HepG2 (cell line): ENCODE results near the gene C1orf35. TPM values are rescaled to one million over a fixed set of nuclear protein-coding genes. Genes with fewer than 3 reads are reported as not detected.

ENCODE experiments used
- ATAC-seq: fragments of 200-7000 bp; cut with Tn5 transposase; 3 replicates; pipeline ENCODE4 v1.9.1; 2020; ENCODE audit warnings: mild to moderate bottlenecking, moderate library complexity
- BruUV-seq: library from RNA; stranded (reverse); fragments of 400-500 nt; replicated peaks from 2 replicates; lab custom pipeline; 2021; lab: Mats Ljungman, UMichigan
- CTCF ChIA-PET: fragments of 300-600 bp; formaldehyde crosslinking; extraction: SDS; loops from one replicate; lab custom pipeline; 2021; ENCODE audit warnings: low total read pairs, inconsistent platforms, low intra/inter-chr PET ratio; lab: Yijun Ruan, JAX
- POLR2A ChIA-PET: fragments of 350-600 bp; sonication (Branson Sonifier 250); formaldehyde crosslinking; loops from one replicate; lab custom pipeline; 2020; ENCODE audit warnings: antibody characterized with exemption, inconsistent platforms; lab: Yijun Ruan, JAX
- DNase-seq: peaks from one replicate; pipeline ENCODE4 v3.0.0-alpha.2; 2015; ENCODE audit warnings: low spot score
- FAIRE-seq: peaks from 3 replicates; lab custom pipeline; 2011; peaks lifted over from hg19 to GRCh38; lab: Jason Lieb, UNC
- H2AFZ ChIP-seq: one replicate; pipeline ENCODE4 v1.6.1; 2011; ENCODE audit warnings: low read length, inconsistent platforms
- H3K27ac ChIP-seq: fragments of 300-600 bp; 3 replicates; pipeline ENCODE4 v1.8.0; 2011; ENCODE audit warnings: mixed run types, mild to moderate bottlenecking, mixed read lengths, low read length, inconsistent platforms; ENCODE audit not compliant: insufficient read depth; ENCODE audit errors: extremely low read length
- H3K27me3 ChIP-seq, 2 experiments: fragments of 200-600 bp in 1 of 2; 2 replicates in 1 of 2; 3 replicates in 1 of 2; pipeline versions ENCODE4 v1.6.0 to v1.8.0; 2011; ENCODE audit warnings: low read length in 2 of 2, mild to moderate bottlenecking in 2 of 2, moderate library complexity in 2 of 2, inconsistent platforms in 1 of 2; ENCODE audit not compliant: insufficient read depth in 2 of 2, control insufficient read depth in 1 of 2
- H3K36me3 ChIP-seq, 2 experiments: fragments of 200-600 bp in 1 of 2; replicated peaks in 1 of 2; 2 replicates in 1 of 2; 3 replicates in 1 of 2; pipeline versions ENCODE4 v1.5.1 to v1.8.0; 2011; ENCODE audit warnings: low read length in 2 of 2, inconsistent platforms in 1 of 2; ENCODE audit not compliant: insufficient read depth in 2 of 2, control insufficient read depth in 1 of 2
- H3K4me1 ChIP-seq: 2 replicates; pipeline ENCODE4 v1.5.1; 2012; ENCODE audit warnings: low read length, inconsistent platforms; ENCODE audit not compliant: insufficient read depth
- H3K4me2 ChIP-seq: 2 replicates; pipeline ENCODE4 v1.6.0; 2011; ENCODE audit warnings: low read depth, low read length, inconsistent platforms
- H3K4me3 ChIP-seq, 3 experiments: fragments of 200-600 bp in 1 of 3; sonication (generic), shearing (Covaris generic) in 1 of 3; replicated peaks in 1 of 3; 2 replicates each; pipeline ENCODE4 v1.5.1; 2011 to 2016; ENCODE audit warnings: low read length in 3 of 3, inconsistent platforms in 2 of 3, low read depth in 2 of 3, mild to moderate bottlenecking in 2 of 3, control low read depth in 1 of 3, mixed read lengths in 1 of 3; ENCODE audit not compliant: insufficient read depth in 1 of 3
- H3K79me2 ChIP-seq: one replicate; pipeline ENCODE4 v1.6.1; 2011; ENCODE audit warnings: low read length, inconsistent platforms; ENCODE audit not compliant: insufficient read depth
- H3K9ac ChIP-seq: 2 replicates; pipeline ENCODE4 v1.6.0; 2011; ENCODE audit warnings: mild to moderate bottlenecking, low read depth, low read length, inconsistent platforms; ENCODE audit not compliant: insufficient read depth
- H3K9me3 ChIP-seq: 2 replicates; pipeline ENCODE4 v1.5.1; 2012; ENCODE audit warnings: mild to moderate bottlenecking, low read length
- H4K20me1 ChIP-seq: 2 replicates; pipeline ENCODE4 v1.6.0; 2011; ENCODE audit warnings: inconsistent platforms, mild to moderate bottlenecking, low read length, moderate library complexity; ENCODE audit not compliant: insufficient read depth
- CAMTA2 ChIP-seq: sonication (generic); formaldehyde crosslinking; IDR thresholded peaks from 2 replicates; pipeline ENCODE4 v1.4.0; 2020; ENCODE audit warnings: mild to moderate bottlenecking, missing genetic modification reagents, borderline replicate concordance
- CREB1 ChIP-seq, 2 experiments: fragments of 450-650 bp in 1 of 2; IDR thresholded peaks; 2 replicates each; pipeline ENCODE4 v1.6.1; 2016 to 2017; ENCODE audit warnings: control low read depth in 1 of 2, mild to moderate bottlenecking in 1 of 2, missing compliant biosample characterization in 1 of 2, missing genetic modification characterization in 1 of 2
- DR1 ChIP-seq: sonication (generic); formaldehyde crosslinking; IDR thresholded peaks from 2 replicates; pipeline ENCODE4 v1.8.0; 2021; ENCODE audit warnings: mild to moderate bottlenecking, missing genetic modification reagents, inconsistent platforms
- EZH2 ChIP-seq: conservative IDR thresholded peaks from 2 replicates; pipeline ENCODE4 v1.6.1; 2012; ENCODE audit warnings: mild to moderate bottlenecking, low read depth, low read length, moderate library complexity
- FOXP4 ChIP-seq: sonication (generic); formaldehyde crosslinking; IDR thresholded peaks from 2 replicates; pipeline ENCODE4 v1.4.0; 2020; ENCODE audit warnings: missing genetic modification reagents
- HDAC6 ChIP-seq: fragments of 200-600 bp; sonication (generic); IDR thresholded peaks from 2 replicates; pipeline ENCODE4 v1.7.0; 2017; ENCODE audit warnings: mild to moderate bottlenecking, antibody characterized with exemption, low read length, low read depth
- MED13 ChIP-seq: sonication (generic); formaldehyde crosslinking; IDR thresholded peaks from 2 replicates; pipeline ENCODE4 v1.5.0; 2020; ENCODE audit warnings: missing genetic modification reagents
- MTF2 ChIP-seq: sonication (generic); formaldehyde crosslinking; IDR thresholded peaks from 2 replicates; pipeline ENCODE4 v1.5.0; 2020; ENCODE audit warnings: missing genetic modification reagents, borderline replicate concordance
- SPEN ChIP-seq: sonication (generic); formaldehyde crosslinking; IDR thresholded peaks from 2 replicates; pipeline ENCODE4 v1.5.1; 2020; ENCODE audit warnings: low read depth, mild to moderate bottlenecking, missing genetic modification reagents
- TBX3 ChIP-seq: fragments of 450-650 bp; IDR thresholded peaks from 2 replicates; pipeline ENCODE4 v1.6.1; 2017; ENCODE audit warnings: antibody characterized with exemption, mild to moderate bottlenecking, inconsistent platforms, borderline replicate concordance
- TCF12 ChIP-seq, 2 experiments: fragments of 450-650 bp in 1 of 2; sonication (generic) in 1 of 2; formaldehyde crosslinking in 1 of 2; IDR thresholded peaks; 2 replicates each; pipeline versions ENCODE4 v1.6.1 to v1.8.0; 2017 to 2022; ENCODE audit warnings: antibody characterized with exemption in 1 of 2, mild to moderate bottlenecking in 1 of 2, missing genetic modification reagents in 1 of 2, moderate library complexity in 1 of 2
- TP53 ChIP-seq: sonication (generic); formaldehyde crosslinking; conservative IDR thresholded peaks from 2 replicates; pipeline ENCODE4 v1.4.0; 2020; ENCODE audit warnings: missing genetic modification reagents
- WIZ ChIP-seq: sonication (generic); formaldehyde crosslinking; IDR thresholded peaks from 2 replicates; pipeline ENCODE4 v1.5.1; 2020; ENCODE audit warnings: mild to moderate bottlenecking, missing genetic modification reagents
- ZBTB25 ChIP-seq: IDR thresholded peaks from 2 replicates; pipeline ENCODE4 v1.6.1; 2018; ENCODE audit warnings: missing genetic modification reagents
- ZNF143 ChIP-seq: sonication (generic); formaldehyde crosslinking; IDR thresholded peaks from 2 replicates; pipeline ENCODE4 v1.4.0; 2020; ENCODE audit warnings: missing genetic modification reagents
- ZNF34 ChIP-seq: sonication (generic); formaldehyde crosslinking; IDR thresholded peaks from 2 replicates; pipeline ENCODE4 v1.4.0; 2020; ENCODE audit warnings: mild to moderate bottlenecking, missing genetic modification reagents, borderline replicate concordance
- ZNF569 ChIP-seq: sonication (generic); formaldehyde crosslinking; IDR thresholded peaks from 2 replicates; pipeline ENCODE4 v1.5.0; 2020; ENCODE audit warnings: mild to moderate bottlenecking, missing genetic modification reagents, moderate library complexity, borderline replicate concordance
- ZNF607 ChIP-seq: sonication (generic); formaldehyde crosslinking; IDR thresholded peaks from 2 replicates; pipeline ENCODE4 v1.5.1; 2020; ENCODE audit warnings: missing genetic modification reagents, mild to moderate bottlenecking, borderline replicate concordance
- ZNF891 ChIP-seq: sonication (generic); formaldehyde crosslinking; IDR thresholded peaks from 2 replicates; pipeline ENCODE4 v1.5.0; 2020; ENCODE audit warnings: mild to moderate bottlenecking, missing genetic modification reagents
- WGBS: methylation state at CpG from one replicate; pipeline ENCODE4 v1.1.6; 2017; ENCODE audit warnings: low lambda C conversion rate; 5-methylcytosine and 5-hydroxymethylcytosine counted together
- in situ Hi-C: cut with HindIII; loops from 2 replicates; pipeline ENCODE4 v1.10.0; 2017; ENCODE audit warnings: low pct_unique_long_range_greater_than_20kb; ENCODE audit not compliant: extremely low pct_ligation_motif_present
- intact Hi-C: fragments of 100-400 bp; cut with micrococcal nuclease; formaldehyde crosslinking; loops from one replicate; pipeline ENCODE4 v1.10.0; 2022; ENCODE audit not compliant: unreplicated experiment
- polyA plus RNA-seq, 8 experiments: library from polyadenylated mRNA; depleted of rRNA in 3 of 8; stranded (reverse) in 7 of 8; unstranded in 1 of 8; fragments of >200 nt; fragmentation: Illumina TruSeq in 4 of 8; extraction: Trizol in 4 of 8; gene quantifications; 2 replicates each; pipeline versions ENCODE4 v1.2.1 to v1.2.3, GENCODE V29; 2011 to 2016; ENCODE audit warnings: low read depth in 4 of 8, missing spikeins in 1 of 8, mixed read lengths in 1 of 8; ENCODE audit not compliant: insufficient read depth in 1 of 8
- total RNA-seq, 5 experiments: library from RNA; depleted of rRNA; stranded (reverse); fragments of >200 nt; fragmentation: Illumina TruSeq; extraction: Trizol; gene quantifications; 2 replicates each; pipeline ENCODE4 v1.2.3, GENCODE V29; 2016; ENCODE audit warnings: low read depth in 1 of 5

The C1orf35 gene
- total and polyA plus RNA-seq, 2 of the 13 experiments (the other 11 are each of a cell fraction or from before 2014, with no cell fraction given), result 8.1 to 19.3 TPM

- in situ Hi-C loops (no loop called here), intact Hi-C loops (no loop called here)
- FAIRE-seq (no peak), ATAC-seq (no peak), DNase-seq (no peak)
- Histone ChIP-seq H3K4me3 (no peak overlapping the region), H3K4me2 (no peak overlapping the region), H4K20me1 (no peaks in the 10 kb centered on the region), H3K36me3 (no peaks in the 10 kb centered on the region), H3K27ac (no peak overlapping the region), H3K27me3 (peaks cover 10 to 45% of the 10 kb centered on the region in 2 experiments; a peak in 4 of 5 replicates), H3K79me2 (no peaks in the 10 kb centered on the region), H3K9me3 (no peaks in the 10 kb centered on the region), H3K9ac (no peak overlapping the region), H2AFZ (no peak overlapping the region), H3K4me1 (no peaks in the 10 kb centered on the region)
- no peak for TF ChIP-seq CAMTA2
- no peak for TF ChIP-seq ZNF607
- no peak for TF ChIP-seq DR1 (CRISPR knock-in tag)
- TF ChIP-seq ZNF34, result no peak
- TF ChIP-seq CREB1 (IDR thresholded peaks at IDR 0.05), result no peak
- TF ChIP-seq CREB1 (CRISPR knock-in tag; IDR thresholded peaks at IDR 0.05), result no peak
- TF ChIP-seq ZNF891, result no peak
- no peak for TF ChIP-seq MTF2 (CRISPR knock-in tag)
- no peak for TF ChIP-seq ZBTB25 (CRISPR knock-in tag)
- no peak for TF ChIP-seq FOXP4
- TF ChIP-seq TCF12 (IDR thresholded peaks at IDR 0.05), result no peak
- no peak for TF ChIP-seq TCF12 (CRISPR knock-in tag; IDR thresholded peaks at IDR 0.05)
- TF ChIP-seq TP53, result no peak
- TF ChIP-seq TBX3, result no peak
- no peak for TF ChIP-seq MED13 (CRISPR knock-in tag)
- no peak for TF ChIP-seq SPEN
- no peak for TF ChIP-seq ZNF569
- no peak for TF ChIP-seq EZH2
- TF ChIP-seq ZNF143, result no peak
- TF ChIP-seq WIZ (CRISPR knock-in tag), result no peak
- TF ChIP-seq HDAC6, result no peak
- WGBS, result no CpG with 5 or more reads among the region's 8 CpGs
- POLR2A ChIA-PET, result no interaction called here
- BruUV-seq, result no TSS peak
- CTCF ChIA-PET, result no interaction called here
Measured at GRCh38 chr1:228064296-228064695, 38.8 kb downstream of the C1orf35 start.
